DND-41 (cell line): ENCODE results near the gene RAD51B.

Experiments
- CTCF ChIP-seq: IDR thresholded peaks from 2 replicates; pipeline ENCODE4 v1.5.1; 2012; ENCODE audit warnings: borderline replicate concordance, low read length, moderate library complexity, mild to moderate bottlenecking; ENCODE audit not compliant: poor library complexity, severe bottlenecking; ENCODE audit errors: extremely low read depth
- EZH2 ChIP-seq: IDR thresholded peaks from 3 replicates; pipeline ENCODE4 v1.6.1; 2012; ENCODE audit warnings: borderline replicate concordance, low read depth, mild to moderate bottlenecking, moderate library complexity, low read length, inconsistent platforms; ENCODE audit not compliant: severe bottlenecking

GRCh38 chr14:68082698-68083291 lies 263.2 kb downstream of the RAD51B start:
- no peak for TF ChIP-seq CTCF
- TF ChIP-seq EZH2, result no peak
